NOMO-1 (cell line): ENCODE measurements around the gene SNRPA.
"Not testable (repeated sequence)": the region's sequence is repeated elsewhere in the genome, so short reads cannot be mapped to it uniquely, and the experiment has no call there.

Experiments used
- DNase-seq, 2 experiments: peaks; one replicate each; lab custom pipeline; 2025; ENCODE audit not compliant: unreplicated experiment in 2 of 2; lab: John Stamatoyannopoulos, UW

SNRPA gene

GRCh38 chr19:40719414-40719894, 31.5 kb upstream of the SNRPA start:
- DNase-seq, result no peak

GRCh38 chr19:40721140-40721486, 29.9 kb upstream of the SNRPA start:
- DNase-seq, result no peak

GRCh38 chr19:40721936-40722661, 28.9 kb upstream of the SNRPA start:
- DNase-seq, result no peak

GRCh38 chr19:40723661-40724254, 27.2 kb upstream of the SNRPA start:
- DNase-seq, result no peak

- no peak for DNase-seq
These were observed 26.7 kb upstream of the SNRPA start for GRCh38 chr19:40724315-40724714.

GRCh38 chr19:40724855-40725254, 26.1 kb upstream of the SNRPA start:
- DNase-seq, result no peak

GRCh38 chr19:40726279-40726678, 24.7 kb upstream of the SNRPA start:
- no peak for DNase-seq

GRCh38 chr19:40730065-40730464, 20.9 kb upstream of the SNRPA start:
- DNase-seq, result not testable (repeated sequence)

GRCh38 chr19:40732304-40732703, 18.7 kb upstream of the SNRPA start:
- DNase-seq, result not testable (repeated sequence)

- no peak for DNase-seq
These were observed 17.9 kb upstream of the SNRPA start for GRCh38 chr19:40733149-40733548.

GRCh38 chr19:40735013-40735771, 15.8 kb upstream of the SNRPA start:
- DNase-seq, result no peak

GRCh38 chr19:40736661-40737060, 14.3 kb upstream of the SNRPA start:
- DNase-seq, result no peak

GRCh38 chr19:40737102-40737644, 13.8 kb upstream of the SNRPA start:
- DNase-seq, result no peak

GRCh38 chr19:40739030-40739839, 11.8 kb upstream of the SNRPA start:
- no peak for DNase-seq

GRCh38 chr19:40739871-40740703, 10.9 kb upstream of the SNRPA start:
- no peak for DNase-seq

GRCh38 chr19:40740747-40741146, 10.3 kb upstream of the SNRPA start:
- DNase-seq, result no peak

- DNase-seq, result no peak
These were observed 9.2 kb upstream of the SNRPA start for GRCh38 chr19:40741527-40742390.

- DNase-seq, result no peak
These were observed 8.5 kb upstream of the SNRPA start for GRCh38 chr19:40742477-40742876.

- no peak for DNase-seq
These were observed 8.1 kb upstream of the SNRPA start for GRCh38 chr19:40742886-40743285.
